K562 (cell line): ENCODE results near the gene IL27RA. TPM values are rescaled to one million over a fixed set of nuclear protein-coding genes. Genes with fewer than 3 reads are reported as not detected.

Experiments
- ARNT ChIP-seq, 2 experiments: fragments of 450-650 bp; IDR thresholded peaks; 2 replicates each; pipeline ENCODE4 v1.6.1; 2016; ENCODE audit warnings: mild to moderate bottlenecking in 1 of 2
- CHD7 ChIP-seq: fragments of 200-600 bp; sonication (generic); IDR thresholded peaks from one replicate; pipeline ENCODE4 v1.6.1; 2012; ENCODE audit warnings: mild to moderate bottlenecking, low read depth, low read length, inconsistent platforms
- FOS ChIP-seq: IDR thresholded peaks from 3 replicates; pipeline ENCODE4 v1.6.1; 2011; ENCODE audit not compliant: insufficient read length; ENCODE audit errors: extremely low read depth
- GABPA ChIP-seq: fragments of 200-800 bp; sonication (Bioruptor generic); conservative IDR thresholded peaks from 2 replicates; pipeline ENCODE4 v1.6.1; 2016; ENCODE audit warnings: low read depth, missing genetic modification characterization, missing compliant biosample characterization
- JUND ChIP-seq, 2 experiments: IDR thresholded peaks; 2 replicates in 1 of 2; 3 replicates in 1 of 2; pipeline ENCODE4 v1.6.1; 2011; ENCODE audit warnings: borderline replicate concordance in 2 of 2, low read depth in 2 of 2, low read length in 2 of 2, improper control_type of control experiment in 1 of 2, missing biosample characterization in 1 of 2, missing genetic modification characterization in 1 of 2, missing genetic modification reagents in 1 of 2
- MAFF ChIP-seq: IDR thresholded peaks from 2 replicates; pipeline ENCODE4 v1.6.1; 2012; ENCODE audit warnings: low read length, improper control_type of control experiment
- MCM7 ChIP-seq, 2 experiments: fragments of 450-650 bp; IDR thresholded peaks; 2 replicates each; pipeline ENCODE4 v1.6.1; 2016 to 2018
- NCOA4 ChIP-seq: fragments of 450-650 bp; IDR thresholded peaks from 2 replicates; pipeline ENCODE4 v1.6.1; 2018; ENCODE audit warnings: mild to moderate bottlenecking; ENCODE audit not compliant: partially characterized antibody
- OTX1 ChIP-seq: fragments of 450-650 bp; formaldehyde crosslinking; IDR thresholded peaks from 2 replicates; pipeline ENCODE4 v1.4.0; 2022; ENCODE audit warnings: mild to moderate bottlenecking
- ZHX1 ChIP-seq: fragments of 150-350 bp; conservative IDR thresholded peaks from 2 replicates; pipeline ENCODE4 v1.6.1; 2014; ENCODE audit warnings: low read length
- ZNF740 ChIP-seq, 3 experiments: fragments of 200-800 bp in 1 of 3; sonication (Bioruptor generic) in 1 of 3; sonication (generic) in 1 of 3; formaldehyde crosslinking in 1 of 3; IDR thresholded peaks; 2 replicates each; pipeline versions ENCODE4 v1.6.1 to v1.8.0; 2016 to 2022; ENCODE audit warnings: mild to moderate bottlenecking in 2 of 3, missing compliant biosample characterization in 2 of 3, missing genetic modification characterization in 2 of 3, missing genetic modification reagents in 1 of 3
- polyA plus RNA-seq, 8 experiments: library from polyadenylated mRNA; depleted of rRNA in 4 of 8; stranded (reverse) in 5 of 8; unstranded in 3 of 8; fragments of >200 nt; fragmentation: Nextera tagmentation in 2 of 8; fragmentation: Illumina TruSeq in 1 of 8; extraction: Ambion mirVana in 2 of 8; extraction: Trizol in 1 of 8; gene quantifications; 2 replicates each; pipeline versions ENCODE4 v1.2.1 to v1.2.3, GENCODE V29; 2011 to 2014; ENCODE audit warnings: inconsistent platforms in 1 of 8, missing spikeins in 1 of 8
- total RNA-seq, 7 experiments: library from RNA; depleted of rRNA in 6 of 7; stranded (reverse); fragments of >200 nt in 6 of 7; fragmentation: Illumina TruSeq in 2 of 7; extraction: Trizol in 2 of 7; gene quantifications; 2 replicates each; pipeline versions ENCODE4 v1.2.1 to v1.2.3, GENCODE V29; 2011 to 2021; ENCODE audit warnings: low replicate concordance in 1 of 7

IL27RA gene
- total and polyA plus RNA-seq, 9 of the 15 experiments (the other 6 are each of a cell fraction or from before 2014, with no cell fraction given) = 1.9 to 15.9 (median 12.0) TPM

GRCh38 chr19:14031719-14032480, at the start of gene IL27RA (continued):
- TF ChIP-seq ZHX1 (no peak), MCM7 (IDR thresholded peaks at IDR 0.05) (no peak), FOS (no peak), MAFF (no peak), ZNF740 (CRISPR knock-in tag; IDR thresholded peaks at IDR 0.05) (peak; percentile 98), ZNF740 (tag; IDR thresholded peaks at IDR 0.05) (peak in 1 of 2 experiments; percentile 92; a peak in 2 of 4 replicates), NCOA4 (no peak), JUND (IDR thresholded peaks at IDR 0.05; ENCODE audit: borderline replicate concordance, low read depth, low read length) (peak; percentile 37), JUND (tag; IDR thresholded peaks at IDR 0.05; ENCODE audit: borderline replicate concordance, low read depth, low read length) (no peak), GABPA (tag) (peak; percentile 74; the same call in 1 of the 2 replicates), CHD7 (no peak), OTX1 (CRISPR knock-in tag) (no peak), ARNT (IDR thresholded peaks at IDR 0.05) (no peak)
